NCI-H446 (cell line): ENCODE data around the gene AP2S1.
A peak's percentile ranks its signal among the peaks of the same experiment; 100 is the strongest.
"Not testable (repeated sequence)": the region's sequence is repeated elsewhere in the genome, so short reads cannot be mapped to it uniquely, and the experiment has no call there.

Source experiments
- DNase-seq, 2 experiments: peaks; one replicate each; lab custom pipeline; 2025; lab: John Stamatoyannopoulos, UW

Gene AP2S1

GRCh38 chr19:46867170-46867569 is 16.5 kb upstream of the AP2S1 start:
- DNase-seq = no peak

GRCh38 chr19:46866407-46867136 is 15.9 kb upstream of the AP2S1 start:
- DNase-seq = no peak

GRCh38 chr19:46863818-46864629 is 13.4 kb upstream of the AP2S1 start:
- peak in 1 of 2 experiments; percentile 55 for DNase-seq

GRCh38 chr19:46862974-46863632 is 12.5 kb upstream of the AP2S1 start:
- no peak for DNase-seq

GRCh38 chr19:46862503-46862834 is 11.8 kb upstream of the AP2S1 start:
- DNase-seq = no peak

- DNase-seq = no peak
These were observed 11.3 kb upstream of the AP2S1 start for GRCh38 chr19:46861691-46862502.

- no peak for DNase-seq
These were observed 10.4 kb upstream of the AP2S1 start, which contains the start of gene ARHGAP35 for GRCh38 chr19:46860846-46861690. Gene ARHGAP35, plus strand, starts transcription at chr19:46860997. Its CDS starts 57,679 bp downstream, at chr19:46918676.

GRCh38 chr19:46860125-46860845 is 9.6 kb upstream of the AP2S1 start:
- DNase-seq = peak; percentile 99

GRCh38 chr19:46859637-46860124 is 9.0 kb upstream of the AP2S1 start:
- peak; percentile 95 to 98 for DNase-seq

- DNase-seq = peak; percentile 68 to 91
These were observed 5.7 kb upstream of the AP2S1 start for GRCh38 chr19:46856062-46857022.

GRCh38 chr19:46854698-46855097 is 4.1 kb upstream of the AP2S1 start:
- DNase-seq = not testable (repeated sequence)

- no peak for DNase-seq
These were observed 2.2 kb upstream of the AP2S1 start for GRCh38 chr19:46852830-46853229.

GRCh38 chr19:46849610-46850009 is 1.0 kb downstream of the AP2S1 start:
- DNase-seq = no peak

- DNase-seq = no peak
These were observed 2.3 kb downstream of the AP2S1 start for GRCh38 chr19:46848389-46848788.

GRCh38 chr19:46847528-46847927 is 3.1 kb downstream of the AP2S1 start:
- DNase-seq = no peak

- no peak for DNase-seq
These were observed 4.6 kb downstream of the AP2S1 start for GRCh38 chr19:46845959-46846459.

- no peak for DNase-seq
These were observed 6.6 kb downstream of the AP2S1 start for GRCh38 chr19:46844067-46844489.

GRCh38 chr19:46842791-46843190 is 7.9 kb downstream of the AP2S1 start:
- no peak for DNase-seq
